ENCODE measurements around the gene SLC13A1. TPM values are rescaled to one million over a fixed set of nuclear protein-coding genes. Genes with fewer than 3 reads are reported as not detected.

Gene SLC13A1
- total and polyA plus RNA-seq, 2 experiments from 2014 or later, result not detected

DNA sequence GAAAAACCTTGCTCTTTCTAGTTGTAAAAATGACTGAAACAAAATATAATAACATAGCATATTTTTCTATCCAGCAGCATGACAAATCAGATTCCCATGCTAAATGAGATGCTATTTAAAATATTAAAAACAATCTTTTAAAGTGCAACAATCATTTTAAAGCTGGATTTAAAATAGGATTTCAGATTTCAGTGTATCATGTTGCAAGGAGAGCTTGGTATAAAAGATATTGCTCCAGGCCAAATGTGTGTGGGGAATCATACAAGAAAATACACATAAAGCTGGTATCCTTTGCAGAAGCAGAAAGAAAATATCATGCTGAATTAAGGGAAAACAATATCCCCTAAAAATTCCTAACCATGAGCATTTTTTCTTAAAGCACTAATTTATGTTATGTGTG is 42.2 kb downstream of the SLC13A1 start:
- no peak for ATAC-seq
- H3K4me1 Mint-ChIP-seq, result no peaks in the 10 kb centered on the region
- H3K27me3 Mint-ChIP-seq (ENCODE audit: insufficient read depth, low read depth, poor library complexity), result no peaks in the 10 kb centered on the region
- no peak overlapping the region for H2AFZ ChIP-seq
- TF ChIP-seq ZNF114 (CRISPR knock-in tag; IDR thresholded peaks at IDR 0.05) (no peak), JUNB (IDR thresholded peaks at IDR 0.05; ENCODE audit: unreplicated experiment) (no peak), STAT1 (IDR thresholded peaks at IDR 0.05; ENCODE audit: unreplicated experiment) (no peak), CREB1 (CRISPR knock-in tag; IDR thresholded peaks at IDR 0.05; ENCODE audit: low read depth) (no peak), ZNF462 (CRISPR knock-in tag; IDR thresholded peaks at IDR 0.05) (no peak), CTCF (conservative IDR thresholded peaks at IDR 0.05; ENCODE audit: low read depth in 2 of 2) (no peak), EZH2phosphoT487 (IDR thresholded peaks at IDR 0.05; ENCODE audit: unreplicated experiment) (no peak), ZNF331 (CRISPR knock-in tag; IDR thresholded peaks at IDR 0.05; ENCODE audit: low read depth) (no peak), EZH2 (IDR thresholded peaks at IDR 0.05; ENCODE audit: low read depth, unreplicated experiment) (no peak)
- TF ChIP-seq, protein P1, sequence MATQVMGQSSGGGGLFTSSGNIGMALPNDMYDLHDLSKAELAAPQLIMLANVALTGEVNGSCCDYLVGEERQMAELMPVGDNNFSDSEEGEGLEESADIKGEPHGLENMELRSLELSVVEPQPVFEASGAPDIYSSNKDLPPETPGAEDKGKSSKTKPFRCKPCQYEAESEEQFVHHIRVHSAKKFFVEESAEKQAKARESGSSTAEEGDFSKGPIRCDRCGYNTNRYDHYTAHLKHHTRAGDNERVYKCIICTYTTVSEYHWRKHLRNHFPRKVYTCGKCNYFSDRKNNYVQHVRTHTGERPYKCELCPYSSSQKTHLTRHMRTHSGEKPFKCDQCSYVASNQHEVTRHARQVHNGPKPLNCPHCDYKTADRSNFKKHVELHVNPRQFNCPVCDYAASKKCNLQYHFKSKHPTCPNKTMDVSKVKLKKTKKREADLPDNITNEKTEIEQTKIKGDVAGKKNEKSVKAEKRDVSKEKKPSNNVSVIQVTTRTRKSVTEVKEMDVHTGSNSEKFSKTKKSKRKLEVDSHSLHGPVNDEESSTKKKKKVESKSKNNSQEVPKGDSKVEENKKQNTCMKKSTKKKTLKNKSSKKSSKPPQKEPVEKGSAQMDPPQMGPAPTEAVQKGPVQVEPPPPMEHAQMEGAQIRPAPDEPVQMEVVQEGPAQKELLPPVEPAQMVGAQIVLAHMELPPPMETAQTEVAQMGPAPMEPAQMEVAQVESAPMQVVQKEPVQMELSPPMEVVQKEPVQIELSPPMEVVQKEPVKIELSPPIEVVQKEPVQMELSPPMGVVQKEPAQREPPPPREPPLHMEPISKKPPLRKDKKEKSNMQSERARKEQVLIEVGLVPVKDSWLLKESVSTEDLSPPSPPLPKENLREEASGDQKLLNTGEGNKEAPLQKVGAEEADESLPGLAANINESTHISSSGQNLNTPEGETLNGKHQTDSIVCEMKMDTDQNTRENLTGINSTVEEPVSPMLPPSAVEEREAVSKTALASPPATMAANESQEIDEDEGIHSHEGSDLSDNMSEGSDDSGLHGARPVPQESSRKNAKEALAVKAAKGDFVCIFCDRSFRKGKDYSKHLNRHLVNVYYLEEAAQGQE (IDR thresholded peaks at IDR 0.05; ENCODE audit: unreplicated experiment), result no peak
- TF ChIP-seq, protein P2, sequence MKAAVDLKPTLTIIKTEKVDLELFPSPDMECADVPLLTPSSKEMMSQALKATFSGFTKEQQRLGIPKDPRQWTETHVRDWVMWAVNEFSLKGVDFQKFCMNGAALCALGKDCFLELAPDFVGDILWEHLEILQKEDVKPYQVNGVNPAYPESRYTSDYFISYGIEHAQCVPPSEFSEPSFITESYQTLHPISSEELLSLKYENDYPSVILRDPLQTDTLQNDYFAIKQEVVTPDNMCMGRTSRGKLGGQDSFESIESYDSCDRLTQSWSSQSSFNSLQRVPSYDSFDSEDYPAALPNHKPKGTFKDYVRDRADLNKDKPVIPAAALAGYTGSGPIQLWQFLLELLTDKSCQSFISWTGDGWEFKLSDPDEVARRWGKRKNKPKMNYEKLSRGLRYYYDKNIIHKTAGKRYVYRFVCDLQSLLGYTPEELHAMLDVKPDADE (IDR thresholded peaks at IDR 0.05), result no peak
- DNase-seq (ENCODE audit: low spot score), result no peak
- H3K27me3 ChIP-seq (ENCODE audit: insufficient read depth), result no peaks in the 10 kb centered on the region
- no peaks in the 10 kb centered on the region for H3K36me3 Mint-ChIP-seq (ENCODE audit: low read depth)
- no peaks in the 10 kb centered on the region for H3F3A ChIP-seq (replicated peaks; ENCODE audit: low read depth)
- H3K4me2 ChIP-seq, result no peak overlapping the region
- no peaks in the 10 kb centered on the region for H3K79me2 ChIP-seq (replicated peaks; ENCODE audit: insufficient read depth)
- H3K4me3 ChIP-seq, result no peak overlapping the region
- no peaks in the 10 kb centered on the region for H3K9me3 Mint-ChIP-seq
- H3K4me3 Mint-ChIP-seq, result no peak overlapping the region
- H3K4me1 ChIP-seq (ENCODE audit: insufficient read depth), result no peaks in the 10 kb centered on the region
- no peaks in the 10 kb centered on the region for H3K36me3 ChIP-seq (ENCODE audit: insufficient read depth)
- H4K20me1 ChIP-seq (replicated peaks; ENCODE audit: insufficient read depth), result no peaks in the 10 kb centered on the region
- no peak overlapping the region for H3K27ac ChIP-seq (ENCODE audit: low read depth)
- no peaks in the 10 kb centered on the region for H3K9me2 ChIP-seq (ENCODE audit: insufficient read depth)
- H3K27ac Mint-ChIP-seq, result no peak overlapping the region

Data from GM23338 (cell line).